Effector CD4-positive, alpha-beta T cell (primary cell): ENCODE measurements around the gene IFNAR1.
"Not testable (repeated sequence)": the region's sequence is repeated elsewhere in the genome, so short reads cannot be mapped to it uniquely, and the experiment has no call there.

Experiments used
- DNase-seq: peaks from one replicate; pipeline ENCODE4 v3.0.0-alpha.2; 2020

IFNAR1 gene

DNA sequence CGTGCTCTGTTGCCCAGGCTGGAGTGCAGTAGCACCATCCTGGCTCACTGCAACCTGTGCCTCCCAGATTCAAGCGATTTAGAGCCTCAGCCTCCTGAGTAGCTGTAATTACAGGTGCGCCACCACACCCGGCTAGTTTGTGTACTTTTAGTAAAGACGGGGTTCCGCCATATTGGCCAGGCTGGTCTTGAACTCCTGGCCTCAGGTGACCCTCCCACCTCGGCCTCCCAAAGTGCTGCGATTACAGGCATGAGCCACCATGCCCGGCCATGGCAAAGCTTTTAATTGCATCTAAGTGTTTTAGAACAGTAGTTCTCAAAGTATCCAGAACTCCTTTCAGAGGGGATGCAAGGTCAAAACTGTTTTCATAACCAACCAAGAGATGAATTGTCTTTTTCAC is 53.3 kb downstream of the IFNAR1 start:
- DNase-seq: no peak

DNA sequence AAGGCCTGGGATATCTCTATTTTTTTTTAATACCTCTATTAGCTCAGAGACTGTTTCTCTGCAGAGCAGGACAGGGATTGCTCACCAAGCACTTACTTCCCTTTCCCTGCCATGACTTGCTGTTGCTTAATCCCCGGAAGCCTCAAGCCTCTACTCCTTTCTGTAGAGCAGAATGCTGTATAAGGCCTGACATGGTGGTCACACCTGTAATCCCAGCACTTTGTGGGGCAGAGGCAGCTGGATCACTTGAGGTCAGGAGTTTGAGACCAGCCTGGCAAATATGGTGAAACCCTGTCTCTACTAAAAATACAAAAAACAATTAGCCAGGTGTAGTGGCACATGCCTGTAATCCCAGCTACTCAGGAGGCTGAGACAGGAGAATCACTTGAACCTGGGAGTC is 55.2 kb downstream of the IFNAR1 start:
- DNase-seq: not testable (repeated sequence)

DNA sequence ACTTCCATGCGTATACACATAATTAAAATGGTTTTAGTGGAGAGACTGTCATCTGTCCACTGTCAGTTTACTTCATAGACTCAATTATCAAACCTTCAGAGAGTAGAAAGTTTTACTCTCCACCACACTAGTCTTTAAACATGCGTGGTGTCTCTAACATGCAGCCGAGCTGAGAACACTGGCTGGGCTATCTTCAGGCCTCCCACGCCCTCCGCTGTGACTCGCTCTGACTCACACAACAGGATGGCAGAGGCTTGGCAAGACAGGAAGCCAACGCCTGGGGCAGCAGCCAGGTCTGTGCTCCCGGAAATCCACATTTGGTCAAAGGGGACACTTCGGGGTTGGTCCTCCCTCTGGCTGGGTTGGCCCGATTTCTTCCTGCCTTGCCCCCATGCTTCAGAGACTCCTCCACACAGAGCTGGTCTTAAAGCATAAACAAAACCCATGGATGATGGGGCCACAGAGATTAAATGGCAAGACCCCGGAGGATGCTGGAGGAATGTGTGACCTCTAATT is 55.8 kb downstream of the IFNAR1 start:
- peak; percentile 79 for DNase-seq

- DNase-seq: not testable (repeated sequence)
Observed at GRCh38 chr21:33381381-33381780, 56.6 kb downstream of the IFNAR1 start.

- DNase-seq: peak; percentile 70
Observed at GRCh38 chr21:33383056-33383888, 58.5 kb downstream of the IFNAR1 start.

DNA sequence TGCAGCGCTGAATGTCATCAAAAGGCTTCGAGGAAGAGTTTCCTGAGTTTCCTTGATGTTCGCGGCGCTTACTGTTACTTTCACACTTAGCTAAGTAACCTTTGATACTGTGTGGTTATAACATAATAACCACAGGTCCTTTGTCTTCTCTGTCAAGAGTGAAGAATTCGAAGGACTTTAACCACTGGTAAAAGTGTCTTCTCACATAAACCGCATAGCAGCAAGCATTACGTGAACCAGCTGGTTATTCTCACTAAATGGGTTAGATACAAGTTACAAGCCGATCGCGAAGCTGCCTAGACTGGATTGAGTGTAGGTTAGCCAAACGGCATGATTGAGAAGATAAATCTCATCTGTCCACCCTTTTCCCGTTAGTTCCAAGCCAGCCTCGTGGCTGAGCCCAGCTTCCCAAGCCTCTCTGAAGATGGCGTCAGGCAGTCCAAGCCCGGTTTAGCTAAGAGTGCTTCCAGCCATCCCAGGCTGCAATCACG is 60.1 kb downstream of the IFNAR1 start:
- peak; percentile 29 for DNase-seq

GRCh38 chr21:33386222-33386784 is 61.5 kb downstream of the IFNAR1 start:
- DNase-seq: no peak

- no peak for DNase-seq
Observed at GRCh38 chr21:33387294-33387693, 62.5 kb downstream of the IFNAR1 start.

- DNase-seq: no peak
Observed at GRCh38 chr21:33388188-33388587, 63.4 kb downstream of the IFNAR1 start.

DNA sequence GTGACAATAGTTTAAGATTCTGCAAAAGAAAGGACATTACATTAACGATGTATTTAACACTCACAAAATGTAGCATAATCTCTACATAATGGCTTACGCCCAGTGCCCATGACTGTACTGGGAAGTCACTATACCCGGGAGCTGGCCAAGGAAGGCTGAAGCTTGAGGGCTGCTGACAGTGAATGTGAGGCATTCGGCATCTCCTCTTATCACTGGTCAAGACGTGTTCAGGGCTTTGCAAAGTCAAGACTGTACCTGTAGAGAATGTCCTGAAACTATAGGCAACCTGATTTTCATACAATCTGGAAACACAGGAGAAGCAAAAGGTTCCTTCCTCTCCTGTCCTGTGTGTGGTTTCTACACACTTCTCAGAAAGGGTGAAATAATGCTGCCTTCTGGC is 65.7 kb downstream of the IFNAR1 start:
- no peak for DNase-seq

DNA sequence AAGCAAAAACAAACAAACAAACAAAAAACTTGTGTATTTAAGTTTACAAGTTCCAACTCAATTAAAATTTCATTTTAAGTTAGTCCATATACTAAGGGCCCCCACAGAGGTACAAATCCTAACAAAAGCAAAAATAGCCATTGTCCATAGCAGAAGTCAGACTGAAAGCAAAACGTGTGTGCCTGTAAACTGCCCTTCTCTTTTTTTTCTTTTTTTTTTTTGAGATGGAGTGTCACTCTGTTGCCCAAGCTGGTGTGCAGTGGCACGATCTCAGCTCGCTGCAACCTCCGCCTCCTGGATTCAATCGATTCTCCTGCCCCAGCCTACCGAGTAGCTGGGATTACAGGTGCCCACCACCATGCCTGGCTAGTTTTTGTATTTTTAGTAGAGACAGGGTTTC is 66.9 kb downstream of the IFNAR1 start:
- no peak for DNase-seq

DNA sequence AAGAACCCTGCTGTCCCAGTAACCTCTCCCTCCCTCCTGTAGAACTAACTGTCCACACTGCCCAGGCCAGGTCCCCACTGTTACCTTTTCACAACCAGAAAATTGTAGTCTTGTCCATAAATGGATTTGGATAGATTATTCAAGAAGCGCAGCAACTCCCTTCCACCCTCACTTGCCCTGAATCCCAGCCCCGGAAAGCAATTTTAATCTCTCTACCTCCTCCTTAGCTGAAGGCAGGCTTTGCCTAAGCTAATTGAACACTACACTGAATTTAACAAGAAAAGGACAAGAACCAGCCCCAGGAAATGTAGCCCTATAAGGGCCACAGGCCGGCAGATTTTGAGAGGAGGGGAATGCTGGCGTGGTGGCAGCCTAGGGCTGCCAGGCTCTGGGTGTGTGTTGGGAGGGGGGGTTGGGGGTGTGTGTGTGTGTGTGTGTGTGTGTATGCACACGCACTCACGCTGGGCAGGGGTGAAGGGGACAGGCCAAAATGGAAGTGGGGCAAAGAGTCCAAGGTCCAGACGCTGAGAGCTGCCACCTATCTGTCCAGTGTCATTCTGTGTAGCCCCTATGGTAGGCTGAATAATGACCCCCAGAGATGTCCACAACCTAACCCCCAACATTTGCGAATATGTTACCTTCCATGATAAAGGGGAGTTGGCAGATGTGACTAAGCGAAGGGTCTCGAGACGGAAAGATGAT is 67.7 kb downstream of the IFNAR1 start:
- no peak for DNase-seq

- DNase-seq: no peak
Observed at GRCh38 chr21:33393348-33393747, 68.6 kb downstream of the IFNAR1 start.

DNA sequence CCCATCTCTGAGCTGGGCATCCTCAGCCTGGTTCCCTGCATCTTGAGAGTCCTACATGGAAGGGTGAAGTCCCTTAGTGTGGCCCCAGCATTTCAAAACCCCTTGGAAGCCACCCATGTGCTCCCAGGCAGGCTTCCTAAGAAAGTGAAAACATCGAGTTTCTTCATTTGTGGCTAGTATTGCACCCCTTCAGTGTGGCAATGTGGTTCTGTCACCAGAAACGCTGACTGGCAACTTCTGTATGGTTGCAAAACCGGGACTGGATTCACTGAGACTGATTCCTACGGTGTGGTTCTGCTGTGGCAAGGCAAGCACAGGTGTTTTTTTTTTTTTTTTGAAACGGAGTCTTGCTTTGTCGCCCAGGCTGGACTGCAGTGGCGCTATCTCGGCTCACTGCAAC is 69.5 kb downstream of the IFNAR1 start:
- no peak for DNase-seq

DNA sequence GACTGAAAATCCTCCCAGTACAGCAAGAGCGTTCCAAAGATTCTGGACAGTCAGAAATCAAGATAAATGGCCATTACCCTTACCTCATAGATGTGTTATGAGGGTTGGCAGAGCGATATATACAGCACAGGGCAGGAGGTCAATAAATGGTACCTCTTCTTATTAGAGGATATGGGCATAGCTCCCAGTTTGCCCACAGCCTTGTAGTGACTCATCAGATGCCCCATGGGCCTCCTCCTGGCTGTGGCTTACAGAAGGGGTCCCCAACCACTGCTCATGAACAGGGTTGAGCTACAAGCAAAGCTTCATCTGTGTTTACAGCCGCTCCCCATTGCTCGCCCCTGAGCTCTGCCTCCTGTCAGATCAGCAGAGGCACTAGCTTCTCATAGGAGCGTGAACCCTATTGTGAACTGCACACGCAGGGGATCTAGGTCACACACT is 71.1 kb downstream of the IFNAR1 start:
- no peak for DNase-seq

DNA sequence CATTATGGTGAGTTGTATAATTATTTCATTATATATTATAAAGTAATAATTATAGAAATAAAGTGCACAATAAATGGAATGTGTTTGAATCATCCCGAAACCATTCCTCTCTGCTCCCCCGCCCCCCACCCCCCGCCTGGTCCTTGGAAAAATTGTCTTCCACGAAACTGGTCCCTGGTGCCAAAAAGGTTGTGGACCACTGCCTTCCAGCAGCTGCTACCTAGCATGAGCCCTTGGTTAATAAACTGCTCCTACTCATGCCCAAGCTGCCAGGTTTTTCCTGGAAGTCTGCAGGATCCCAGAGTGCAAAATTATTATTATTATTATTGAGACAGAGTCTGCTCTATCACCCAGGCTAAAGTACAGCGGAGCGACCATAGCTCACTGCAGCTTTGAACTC is 71.7 kb downstream of the IFNAR1 start:
- no peak for DNase-seq

- DNase-seq: no peak
Observed at GRCh38 chr21:33396951-33397350, 72.2 kb downstream of the IFNAR1 start.

GRCh38 chr21:33397717-33398116 is 72.9 kb downstream of the IFNAR1 start:
- DNase-seq: no peak

- DNase-seq: no peak
Observed at GRCh38 chr21:33398361-33398760, 73.6 kb downstream of the IFNAR1 start.

GRCh38 chr21:33401630-33401992 is 76.8 kb downstream of the IFNAR1 start:
- no peak for DNase-seq

DNA sequence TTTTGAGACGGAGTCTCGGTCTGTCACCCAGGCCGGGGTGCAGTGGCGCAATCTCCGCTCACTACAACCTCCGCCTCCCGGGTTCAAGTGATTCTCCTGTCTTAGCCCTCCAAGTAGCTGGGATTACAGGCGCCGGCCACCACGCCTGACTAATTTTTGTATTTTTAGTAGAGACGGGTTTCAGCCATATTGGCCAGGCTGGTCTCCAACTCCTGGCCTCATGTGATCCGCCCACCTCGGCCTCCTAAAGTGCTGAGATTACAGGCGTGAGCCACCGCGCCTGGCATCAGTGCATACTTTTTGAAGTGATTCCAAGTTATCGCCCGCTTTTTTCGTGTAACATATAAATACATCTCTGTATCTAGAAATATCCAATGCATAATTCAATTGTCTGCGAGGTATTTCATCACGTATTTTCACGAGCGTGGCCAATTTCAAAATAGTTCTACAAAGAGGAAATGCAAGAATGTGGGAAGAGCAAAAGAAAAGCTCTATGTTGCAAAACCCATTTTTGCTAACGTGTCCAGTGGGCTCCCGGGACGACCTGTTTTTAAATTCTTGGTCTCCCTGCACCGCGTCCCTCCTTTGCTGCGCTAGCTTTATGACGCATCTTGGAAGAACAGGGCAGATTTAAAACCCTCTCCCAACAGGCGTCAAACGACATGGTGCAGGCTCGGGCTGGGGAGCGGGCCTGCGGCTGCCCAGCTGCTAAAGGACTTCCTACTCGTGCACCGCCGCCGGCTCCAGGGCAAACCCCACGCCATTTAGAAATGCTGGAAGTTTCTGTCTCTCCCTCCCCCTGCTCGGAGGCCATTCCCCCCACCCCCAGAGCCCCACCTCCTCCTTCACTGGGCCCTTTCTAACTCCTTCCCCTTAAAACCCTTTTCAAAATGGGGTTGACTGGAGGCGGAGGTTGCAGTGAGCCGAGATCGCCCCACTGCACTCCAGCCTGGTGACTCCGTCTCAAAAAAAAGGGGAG is 77.5 kb downstream of the IFNAR1 start:
- no peak for DNase-seq

- peak; percentile 28 for DNase-seq
Observed at GRCh38 chr21:33403128-33403785, 78.5 kb downstream of the IFNAR1 start, which contains the start of gene IFNGR2. TSS of gene IFNGR2 (plus strand) at chr21:33403413. CDS start at chr21:33403544, 131 bp downstream.
